SK-N-SH treated with all-trans-retinoic acid at 6 μM for 48 hours (cell line): ENCODE results near the gene CCDC32.

Experiments
- ATAC-seq: fragments of 200-7000 bp; cut with Tn5 transposase; 3 replicates; pipeline ENCODE4 v1.9.1; 2020; ENCODE audit warnings: mild to moderate bottlenecking, moderate library complexity
- ARNTL ChIP-seq: fragments of 450-650 bp; formaldehyde crosslinking; IDR thresholded peaks from 2 replicates; pipeline ENCODE4 v1.5.0; 2020; ENCODE audit warnings: low read depth, mild to moderate bottlenecking, moderate library complexity, borderline replicate concordance
- BACH2 ChIP-seq: fragments of 250-450 bp; sonication (Bioruptor Pico); IDR thresholded peaks from 2 replicates; pipeline ENCODE4 v1.9.0; 2021; ENCODE audit warnings: mild to moderate bottlenecking, borderline replicate concordance
- CREB5 ChIP-seq: fragments of 250-450 bp; sonication (Bioruptor Pico); IDR thresholded peaks from 2 replicates; pipeline ENCODE4 v1.5.1; 2020; ENCODE audit warnings: low read depth, mild to moderate bottlenecking, moderate library complexity
- CSDC2 ChIP-seq: fragments of 250-450 bp; sonication (Bioruptor Pico); IDR thresholded peaks from 2 replicates; pipeline ENCODE4 v1.5.0; 2020; ENCODE audit warnings: mild to moderate bottlenecking, moderate library complexity
- ESRRG ChIP-seq: fragments of 250-450 bp; sonication (Bioruptor Pico); IDR thresholded peaks from 2 replicates; pipeline ENCODE4 v1.6.1; 2021; ENCODE audit warnings: mild to moderate bottlenecking
- GLIS3 ChIP-seq: fragments of 250-450 bp; sonication (Bioruptor Pico); IDR thresholded peaks from 2 replicates; pipeline ENCODE4 v1.5.0; 2020; ENCODE audit warnings: mild to moderate bottlenecking, moderate library complexity
- ISL1 ChIP-seq: fragments of 250-450 bp; sonication (Bioruptor Pico); IDR thresholded peaks from 2 replicates; pipeline ENCODE4 v2.1.2; 2022; ENCODE audit warnings: mild to moderate bottlenecking, moderate library complexity
- OSR1 ChIP-seq: fragments of 250-450 bp; sonication (Bioruptor Pico); IDR thresholded peaks from 2 replicates; pipeline ENCODE4 v1.8.0; 2022; ENCODE audit warnings: moderate library complexity, mild to moderate bottlenecking, inconsistent platforms
- PPARA ChIP-seq: fragments of 250-450 bp; sonication (Bioruptor Pico); IDR thresholded peaks from 2 replicates; pipeline ENCODE4 v1.5.0; 2020; ENCODE audit warnings: mild to moderate bottlenecking, borderline replicate concordance
- RARB ChIP-seq: fragments of 250-450 bp; sonication (Bioruptor Pico); IDR thresholded peaks from 2 replicates; pipeline ENCODE4 v1.8.0; 2021; ENCODE audit warnings: mild to moderate bottlenecking, moderate library complexity
- SNAI2 ChIP-seq: fragments of 250-450 bp; sonication (Bioruptor Pico); IDR thresholded peaks from 2 replicates; pipeline ENCODE4 v1.5.0; 2020; ENCODE audit warnings: mild to moderate bottlenecking, moderate library complexity
- TOX ChIP-seq: fragments of 250-450 bp; sonication (Bioruptor Pico); IDR thresholded peaks from 2 replicates; pipeline ENCODE4 v1.8.0; 2021; ENCODE audit warnings: mild to moderate bottlenecking, moderate library complexity, borderline replicate concordance
- ZC3H10 ChIP-seq: fragments of 250-450 bp; sonication (Bioruptor Pico); IDR thresholded peaks from 2 replicates; pipeline ENCODE4 v1.5.1; 2021; ENCODE audit warnings: mild to moderate bottlenecking, moderate library complexity
- ZFP3 ChIP-seq: fragments of 250-450 bp; sonication (Bioruptor Pico); IDR thresholded peaks from 2 replicates; pipeline ENCODE4 v1.5.0; 2020; ENCODE audit warnings: mild to moderate bottlenecking, moderate library complexity
- ZFP30 ChIP-seq: fragments of 450-650 bp; formaldehyde crosslinking; IDR thresholded peaks from 2 replicates; pipeline ENCODE4 v1.5.0; 2022; ENCODE audit warnings: mild to moderate bottlenecking, moderate library complexity
- ZNF70 ChIP-seq: fragments of 450-650 bp; formaldehyde crosslinking; IDR thresholded peaks from 2 replicates; pipeline ENCODE4 v1.5.0; 2020; ENCODE audit warnings: mild to moderate bottlenecking, moderate library complexity
- TF ChIP-seq, protein P1 (sequence below): fragments of 250-450 bp; sonication (Bioruptor Pico); IDR thresholded peaks from 2 replicates; pipeline ENCODE4 v1.5.0; 2020; ENCODE audit warnings: mild to moderate bottlenecking, moderate library complexity
- TF ChIP-seq, protein P2 (sequence below): fragments of 250-450 bp; sonication (Bioruptor Pico); IDR thresholded peaks from 2 replicates; pipeline ENCODE4 v1.8.0; 2020; ENCODE audit warnings: mild to moderate bottlenecking, moderate library complexity, borderline replicate concordance

CCDC32 gene

GRCh38 chr15:40565333-40566238, 744 bp upstream of the CCDC32 start:
- ATAC-seq, result no peak
- TF ChIP-seq PPARA (CRISPR knock-in tag), result no peak
- TF ChIP-seq RARB (CRISPR knock-in tag), result no peak
- TF ChIP-seq GLIS3 (CRISPR knock-in tag), result no peak
- no peak for TF ChIP-seq ZFP30 (CRISPR knock-in tag)
- TF ChIP-seq SNAI2 (CRISPR knock-in tag), result no peak
- TF ChIP-seq, protein P1, sequence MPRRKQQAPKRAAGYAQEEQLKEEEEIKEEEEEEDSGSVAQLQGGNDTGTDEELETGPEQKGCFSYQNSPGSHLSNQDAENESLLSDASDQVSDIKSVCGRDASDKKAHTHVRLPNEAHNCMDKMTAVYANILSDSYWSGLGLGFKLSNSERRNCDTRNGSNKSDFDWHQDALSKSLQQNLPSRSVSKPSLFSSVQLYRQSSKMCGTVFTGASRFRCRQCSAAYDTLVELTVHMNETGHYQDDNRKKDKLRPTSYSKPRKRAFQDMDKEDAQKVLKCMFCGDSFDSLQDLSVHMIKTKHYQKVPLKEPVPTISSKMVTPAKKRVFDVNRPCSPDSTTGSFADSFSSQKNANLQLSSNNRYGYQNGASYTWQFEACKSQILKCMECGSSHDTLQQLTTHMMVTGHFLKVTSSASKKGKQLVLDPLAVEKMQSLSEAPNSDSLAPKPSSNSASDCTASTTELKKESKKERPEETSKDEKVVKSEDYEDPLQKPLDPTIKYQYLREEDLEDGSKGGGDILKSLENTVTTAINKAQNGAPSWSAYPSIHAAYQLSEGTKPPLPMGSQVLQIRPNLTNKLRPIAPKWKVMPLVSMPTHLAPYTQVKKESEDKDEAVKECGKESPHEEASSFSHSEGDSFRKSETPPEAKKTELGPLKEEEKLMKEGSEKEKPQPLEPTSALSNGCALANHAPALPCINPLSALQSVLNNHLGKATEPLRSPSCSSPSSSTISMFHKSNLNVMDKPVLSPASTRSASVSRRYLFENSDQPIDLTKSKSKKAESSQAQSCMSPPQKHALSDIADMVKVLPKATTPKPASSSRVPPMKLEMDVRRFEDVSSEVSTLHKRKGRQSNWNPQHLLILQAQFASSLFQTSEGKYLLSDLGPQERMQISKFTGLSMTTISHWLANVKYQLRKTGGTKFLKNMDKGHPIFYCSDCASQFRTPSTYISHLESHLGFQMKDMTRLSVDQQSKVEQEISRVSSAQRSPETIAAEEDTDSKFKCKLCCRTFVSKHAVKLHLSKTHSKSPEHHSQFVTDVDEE (CRISPR knock-in tag), result no peak
- no peak for TF ChIP-seq OSR1 (CRISPR knock-in tag)
- TF ChIP-seq ISL1 (CRISPR knock-in tag), result no peak
- no peak for TF ChIP-seq CREB5 (CRISPR knock-in tag)
- no peak for TF ChIP-seq ZNF70 (CRISPR knock-in tag)

DNA sequence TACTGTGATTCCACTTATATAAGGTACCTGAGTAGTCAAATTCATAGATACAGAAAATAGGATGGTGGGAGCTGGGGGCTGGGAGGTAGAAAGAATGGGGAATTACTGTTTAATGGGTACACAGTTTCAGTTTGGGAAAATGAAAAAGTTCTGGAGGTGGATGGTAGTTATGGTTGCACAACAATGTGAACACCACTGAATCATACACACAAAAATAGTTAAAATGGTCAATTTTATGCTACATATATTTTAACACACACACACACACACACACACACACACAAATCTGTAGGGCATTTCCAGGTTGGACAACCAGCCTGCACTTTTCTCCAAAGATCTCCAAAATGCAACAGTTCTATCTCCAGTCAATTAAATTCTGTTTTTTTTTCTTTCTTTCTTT, 1.4 kb downstream of the CCDC32 start:
- ATAC-seq, result no peak
- TF ChIP-seq CREB5 (CRISPR knock-in tag), result no peak
- TF ChIP-seq, protein P1 (CRISPR knock-in tag), result no peak
- TF ChIP-seq ARNTL (CRISPR knock-in tag), result no peak
- TF ChIP-seq, protein P2, sequence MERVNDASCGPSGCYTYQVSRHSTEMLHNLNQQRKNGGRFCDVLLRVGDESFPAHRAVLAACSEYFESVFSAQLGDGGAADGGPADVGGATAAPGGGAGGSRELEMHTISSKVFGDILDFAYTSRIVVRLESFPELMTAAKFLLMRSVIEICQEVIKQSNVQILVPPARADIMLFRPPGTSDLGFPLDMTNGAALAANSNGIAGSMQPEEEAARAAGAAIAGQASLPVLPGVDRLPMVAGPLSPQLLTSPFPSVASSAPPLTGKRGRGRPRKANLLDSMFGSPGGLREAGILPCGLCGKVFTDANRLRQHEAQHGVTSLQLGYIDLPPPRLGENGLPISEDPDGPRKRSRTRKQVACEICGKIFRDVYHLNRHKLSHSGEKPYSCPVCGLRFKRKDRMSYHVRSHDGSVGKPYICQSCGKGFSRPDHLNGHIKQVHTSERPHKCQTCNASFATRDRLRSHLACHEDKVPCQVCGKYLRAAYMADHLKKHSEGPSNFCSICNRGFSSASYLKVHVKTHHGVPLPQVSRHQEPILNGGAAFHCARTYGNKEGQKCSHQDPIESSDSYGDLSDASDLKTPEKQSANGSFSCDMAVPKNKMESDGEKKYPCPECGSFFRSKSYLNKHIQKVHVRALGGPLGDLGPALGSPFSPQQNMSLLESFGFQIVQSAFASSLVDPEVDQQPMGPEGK (CRISPR knock-in tag), result no peak
- no peak for TF ChIP-seq ZFP30 (CRISPR knock-in tag)
- no peak for TF ChIP-seq ESRRG (CRISPR knock-in tag)
- TF ChIP-seq OSR1 (CRISPR knock-in tag), result no peak
- no peak for TF ChIP-seq TOX
- TF ChIP-seq PPARA (CRISPR knock-in tag), result no peak
- TF ChIP-seq, all 23 proteins: peak for 0

- no peak for ATAC-seq
- TF ChIP-seq ZFP3 (CRISPR knock-in tag) (no peak), ZNF70 (CRISPR knock-in tag) (no peak), TOX (no peak), BACH2 (CRISPR knock-in tag) (no peak), ARNTL (CRISPR knock-in tag) (no peak), CSDC2 (CRISPR knock-in tag) (no peak), ZC3H10 (no peak), ESRRG (CRISPR knock-in tag) (no peak), GLIS3 (CRISPR knock-in tag) (no peak), OSR1 (CRISPR knock-in tag) (no peak), SNAI2 (CRISPR knock-in tag) (no peak)
- TF ChIP-seq, protein P2 (CRISPR knock-in tag), result no peak
These were observed 2.2 kb downstream of the CCDC32 start for GRCh38 chr15:40562691-40563090.
